Left colon (tissue), 2 donors: Measurements from ENCODE around the gene NTSR1. TPM values are rescaled to one million over a fixed set of nuclear protein-coding genes. Genes with fewer than 3 reads are reported as not detected.

Source experiments
- ATAC-seq: fragments of 200-7000 bp; cut with Tn5 transposase; one replicate; pipeline ENCODE4 v1.9.1; 2020; ENCODE audit warnings: mild to moderate bottlenecking, moderate library complexity
- DNase-seq, 2 donors: peaks; one replicate each; pipeline ENCODE4 v3.0.0-alpha.2; 2020
- intact Hi-C, 2 donors: fragments of 100-400 bp; cut with DNase I in 1 of 2; cut with micrococcal nuclease in 1 of 2; formaldehyde crosslinking; loops; one replicate each; pipeline versions ENCODE4 v1.11.2 to v1.14.0; 2022; cut with DNase I, micrococcal nuclease
- long read RNA-seq: library from polyadenylated mRNA; unstranded; transcript quantifications from one replicate; pipeline ENCODE4 v2.0.0, GENCODE V29; 2021
- total RNA-seq, 2 donors: library from RNA; stranded (reverse); fragmentation: NEBNext Ultra II Directional; extraction: Animal tissue kit (Norgen Biotek cat#: 25700); gene quantifications; one replicate each; pipeline ENCODE4 v1.2.1, GENCODE V29; 2021
- donor health status: DM: no; HTN: no; CAD: no.
- donor health status: DM: yes; HTN: yes; CAD: no.

NTSR1 gene
- total RNA-seq, result 1 to 10 TPM in 1 of 2 donors, not detected in 1; 2.3 TPM
- long read RNA-seq, result 0 reads

DNA sequence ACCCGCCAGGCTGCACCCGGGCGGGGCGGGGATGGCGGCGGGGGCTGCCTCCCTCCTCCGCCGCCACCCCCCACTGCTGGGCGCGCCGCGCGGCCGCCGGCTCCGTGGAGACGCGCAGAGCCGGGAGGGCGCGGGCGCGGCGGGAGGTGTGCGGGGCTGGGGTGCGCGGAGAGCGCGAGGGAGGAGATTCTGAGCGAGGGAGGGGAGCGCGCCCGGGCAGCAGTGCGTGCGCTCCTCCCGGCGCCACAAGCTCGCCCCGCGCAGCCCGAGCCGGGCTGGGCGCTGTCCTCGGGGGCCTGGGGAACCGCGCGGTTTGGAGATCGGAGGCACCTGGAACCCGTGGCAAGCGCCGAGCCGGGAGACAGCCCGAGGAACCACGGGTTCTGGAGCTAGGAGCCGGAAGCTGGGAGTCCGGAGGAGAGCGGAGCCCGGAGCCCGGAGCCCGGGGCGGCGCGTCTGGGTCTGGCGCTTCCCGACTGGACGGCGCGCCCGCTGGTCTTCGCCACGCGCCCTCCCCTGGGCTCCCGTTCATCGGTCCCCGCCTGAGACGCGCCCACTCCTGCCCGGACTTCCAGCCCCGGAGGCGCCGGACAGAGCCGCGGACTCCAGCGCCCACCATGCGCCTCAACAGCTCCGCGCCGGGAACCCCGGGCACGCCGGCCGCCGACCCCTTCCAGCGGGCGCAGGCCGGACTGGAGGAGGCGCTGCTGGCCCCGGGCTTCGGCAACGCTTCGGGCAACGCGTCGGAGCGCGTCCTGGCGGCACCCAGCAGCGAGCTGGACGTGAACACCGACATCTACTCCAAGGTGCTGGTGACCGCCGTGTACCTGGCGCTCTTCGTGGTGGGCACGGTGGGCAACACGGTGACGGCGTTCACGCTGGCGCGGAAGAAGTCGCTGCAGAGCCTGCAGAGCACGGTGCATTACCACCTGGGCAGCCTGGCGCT is at the start of gene NTSR1:
NTSR1 (plus strand) TSS at position 246 of the 946 bp plus-strand sequence; CDS start at position 618, 372 bp downstream.
- DNase-seq (no peak), ATAC-seq (no peak)
- intact Hi-C loops, result no loop called here

- ATAC-seq (no peak), DNase-seq (no peak)
- intact Hi-C loops, result loop anchor here in 1 of 2 donors (10.0 kb wide), 1 partner anchor 125 kb away; no protein-coding TSS in a partner anchor
These were observed 49.0 kb upstream of the NTSR1 start for GRCh38 chr20:62659488-62660239.

DNA sequence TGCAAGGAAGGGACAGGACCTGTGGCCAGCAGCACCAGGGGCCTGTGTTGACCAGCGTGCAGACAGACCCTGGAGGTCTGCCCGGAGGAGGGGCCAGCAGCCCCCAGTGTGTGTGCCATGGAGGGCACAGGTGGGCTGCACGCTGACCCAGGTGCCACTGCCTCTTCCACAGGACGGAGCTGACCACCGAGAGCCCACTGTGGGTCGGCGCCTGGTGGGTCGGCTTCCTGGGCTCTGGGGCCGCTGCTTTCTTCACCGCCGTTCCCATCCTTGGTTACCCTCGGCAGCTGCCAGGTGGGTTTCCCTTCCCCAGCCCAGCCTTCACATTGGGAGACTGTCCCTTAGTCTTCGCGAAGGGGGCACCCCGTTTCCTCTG is 48.4 kb upstream of the NTSR1 start:
- no peak for ATAC-seq
- no peak for DNase-seq
- intact Hi-C loops, result loop anchor here in 1 of 2 donors (10.0 kb wide), 1 partner anchor 125 kb away; no protein-coding TSS in a partner anchor

- intact Hi-C loops, result loop anchor here in 1 of 2 donors (10.0 kb wide), 1 partner anchor 124 kb away; no protein-coding TSS in a partner anchor
- DNase-seq (no peak), ATAC-seq (no peak)
These were observed 47.9 kb upstream of the NTSR1 start for GRCh38 chr20:62660768-62661167.

DNA sequence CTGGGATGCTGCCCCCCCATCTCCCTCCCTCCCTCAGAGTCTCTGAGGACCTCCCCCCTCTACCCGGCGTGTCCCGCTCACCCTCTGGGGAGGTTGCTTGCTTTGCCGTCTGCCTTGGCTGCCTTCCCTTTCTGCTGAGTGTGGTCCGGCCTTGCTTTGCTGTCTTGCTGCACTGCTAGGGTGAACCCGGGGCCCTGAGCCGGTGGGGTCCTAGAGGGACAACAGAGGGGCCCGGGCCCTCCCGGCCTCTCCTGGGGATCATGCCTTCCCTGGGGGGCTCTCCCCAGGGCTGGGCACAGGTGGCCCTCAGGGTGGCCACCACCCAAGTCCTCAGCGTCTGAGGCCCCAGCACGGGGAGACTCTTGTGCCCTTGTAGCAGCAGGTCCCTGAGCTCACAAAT is 47.0 kb upstream of the NTSR1 start:
- ATAC-seq (no peak), DNase-seq (no peak)
- intact Hi-C loops, result loop anchor here in 1 of 2 donors (10.0 kb wide), 1 partner anchor 123 kb away; no protein-coding TSS in a partner anchor

DNA sequence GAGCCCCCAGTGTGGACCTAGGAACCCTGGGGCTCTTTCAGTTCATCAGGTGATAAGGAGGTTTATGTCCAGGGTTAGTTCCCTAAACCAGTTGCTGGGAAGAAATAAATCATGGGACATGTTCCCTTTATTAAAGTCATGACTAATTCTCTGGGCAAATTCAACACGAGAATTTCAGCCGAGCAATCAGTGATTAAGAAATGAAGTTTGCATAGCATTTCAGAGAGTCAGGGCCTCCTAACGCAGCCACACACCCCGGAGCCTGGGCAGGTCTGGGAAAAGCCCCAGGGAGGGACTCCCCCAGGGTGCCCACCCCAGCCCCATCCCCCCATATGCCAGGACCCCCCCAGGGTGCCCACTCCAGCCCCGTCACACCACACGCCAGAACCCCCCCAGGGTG is 46.2 kb upstream of the NTSR1 start:
- intact Hi-C loops, result loop anchor here in 1 of 2 donors (10.0 kb wide), 1 partner anchor 122 kb away; no protein-coding TSS in a partner anchor
- DNase-seq, result no peak
- no peak for ATAC-seq

DNA sequence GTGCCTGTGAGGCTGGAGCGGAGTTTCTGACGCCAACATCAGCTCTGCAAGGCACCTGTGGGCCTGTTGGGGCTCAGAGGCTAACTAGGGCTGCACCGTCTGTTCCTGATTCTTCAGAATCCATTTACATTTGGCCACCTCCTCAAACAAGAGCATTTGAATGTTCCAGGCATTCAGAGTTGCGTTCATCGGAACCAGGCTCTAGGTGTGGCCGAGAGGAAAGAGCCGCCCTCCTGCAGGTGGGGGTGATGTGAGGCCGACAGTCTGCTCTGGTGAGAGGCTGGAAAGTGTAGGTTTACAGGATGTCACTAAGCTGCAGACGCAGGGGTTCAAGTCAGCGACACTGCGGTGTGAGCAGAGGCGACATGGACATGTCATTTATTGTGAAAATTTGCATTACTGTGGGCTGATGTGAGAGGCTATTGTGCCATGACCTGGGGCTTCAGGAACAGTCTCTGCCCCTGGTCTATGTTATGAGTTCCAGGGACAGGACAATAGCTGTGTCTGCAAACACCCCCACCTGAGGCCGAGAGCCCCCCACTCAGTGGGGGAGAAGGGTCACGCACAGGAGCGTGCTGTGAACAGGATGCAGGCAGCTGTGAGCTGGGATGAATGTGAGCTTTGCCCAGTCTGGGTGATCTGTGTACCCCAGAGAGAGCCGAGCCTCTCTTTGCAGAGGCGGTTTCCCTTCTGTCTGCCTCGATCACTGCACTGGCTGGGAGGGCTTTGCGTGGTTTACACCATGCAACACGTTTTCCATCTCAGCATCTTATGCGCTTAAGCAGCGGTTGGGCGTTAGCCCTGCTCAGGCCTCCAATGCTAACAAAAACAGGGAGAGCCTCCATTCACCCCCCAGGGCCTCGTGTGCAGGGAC is 45.3 kb upstream of the NTSR1 start:
- no peak for ATAC-seq
- no peak for DNase-seq
- intact Hi-C loops, result loop anchor here in 1 of 2 donors (10.0 kb wide), 1 partner anchor 121 kb away; no protein-coding TSS in a partner anchor

DNA sequence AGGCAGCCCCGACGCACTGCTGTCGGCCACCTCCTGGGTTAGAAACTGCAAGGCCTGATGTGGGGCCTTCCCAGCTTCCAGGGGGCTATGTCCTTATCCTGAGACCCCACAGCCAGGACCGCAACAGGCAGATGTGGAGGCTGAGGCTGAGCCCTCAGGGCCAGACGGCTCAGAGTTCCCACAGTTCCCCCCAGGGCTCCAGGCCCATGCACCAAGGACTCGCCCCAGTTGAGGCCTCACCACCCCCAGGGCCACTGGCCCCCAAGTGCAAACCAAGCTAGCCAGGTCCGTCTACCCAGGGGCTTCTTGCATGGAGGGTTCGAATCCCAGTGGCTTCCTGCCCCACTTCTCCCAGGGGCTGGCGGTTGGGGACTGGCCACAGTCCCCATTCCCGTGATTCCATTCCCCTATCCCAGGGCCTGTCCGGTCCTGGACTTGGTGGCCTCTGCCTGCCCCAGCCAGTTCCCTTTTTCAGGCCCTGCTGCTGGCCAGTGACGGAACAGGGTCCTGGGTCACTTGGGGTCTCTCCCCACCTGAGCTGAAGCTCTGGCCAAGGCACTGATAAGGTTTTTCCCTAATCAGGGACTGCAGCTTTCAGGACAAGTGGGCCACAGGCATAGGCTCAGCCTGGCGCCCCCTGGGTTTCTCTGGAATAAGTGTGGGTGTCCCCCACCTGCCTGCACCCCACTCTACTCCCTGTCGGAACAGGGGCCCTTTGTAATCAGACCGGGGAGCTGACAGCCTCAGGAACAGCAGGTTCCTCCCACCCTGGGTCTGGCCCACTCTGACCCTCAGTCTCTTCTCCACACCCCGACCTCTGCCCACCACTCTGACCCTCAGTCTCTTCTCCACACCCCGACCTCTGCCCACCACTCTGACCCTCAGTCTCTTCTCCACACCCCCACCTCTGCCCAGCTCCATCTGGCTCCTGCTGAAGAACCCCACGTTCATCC is 44.3 kb upstream of the NTSR1 start:
- intact Hi-C loops, result loop anchor here in 1 of 2 donors (10.0 kb wide), 1 partner anchor 121 kb away; no protein-coding TSS in a partner anchor
- DNase-seq (no peak), ATAC-seq (no peak)

DNA sequence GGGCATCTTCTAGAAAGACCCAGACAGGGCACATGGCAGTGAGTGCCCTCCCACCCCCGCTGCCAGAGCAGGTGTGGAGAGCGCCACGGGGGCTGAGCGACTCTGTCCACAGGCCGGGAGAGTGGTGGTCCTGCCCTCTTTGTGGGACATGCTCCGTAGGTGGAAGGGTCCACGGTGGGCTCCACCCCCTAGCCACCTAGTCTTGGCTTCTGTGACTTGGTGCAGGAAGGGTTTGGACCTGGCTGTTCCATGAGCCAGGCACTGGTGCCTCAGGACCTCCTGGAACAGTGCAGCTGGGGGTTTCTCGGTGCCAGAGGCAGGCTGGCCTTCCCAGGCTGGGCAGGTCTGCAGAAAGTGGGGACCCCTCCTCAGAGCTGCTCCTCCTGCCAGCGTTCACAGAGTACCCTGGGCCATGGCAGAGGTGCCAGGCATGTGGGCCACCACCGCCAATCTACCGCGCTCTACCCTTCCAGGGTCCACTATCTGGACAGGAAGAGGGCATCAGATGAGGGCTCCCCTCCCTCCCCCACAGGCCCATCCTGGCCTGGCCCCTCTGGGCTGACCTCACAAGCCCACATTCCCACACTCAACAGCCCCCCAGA is 43.4 kb upstream of the NTSR1 start:
- DNase-seq (no peak), ATAC-seq (no peak)
- intact Hi-C loops, result loop anchor here (5.0 to 10.0 kb wide), 2 partner anchors 120 to 127 kb away; no protein-coding TSS in a partner anchor

DNA sequence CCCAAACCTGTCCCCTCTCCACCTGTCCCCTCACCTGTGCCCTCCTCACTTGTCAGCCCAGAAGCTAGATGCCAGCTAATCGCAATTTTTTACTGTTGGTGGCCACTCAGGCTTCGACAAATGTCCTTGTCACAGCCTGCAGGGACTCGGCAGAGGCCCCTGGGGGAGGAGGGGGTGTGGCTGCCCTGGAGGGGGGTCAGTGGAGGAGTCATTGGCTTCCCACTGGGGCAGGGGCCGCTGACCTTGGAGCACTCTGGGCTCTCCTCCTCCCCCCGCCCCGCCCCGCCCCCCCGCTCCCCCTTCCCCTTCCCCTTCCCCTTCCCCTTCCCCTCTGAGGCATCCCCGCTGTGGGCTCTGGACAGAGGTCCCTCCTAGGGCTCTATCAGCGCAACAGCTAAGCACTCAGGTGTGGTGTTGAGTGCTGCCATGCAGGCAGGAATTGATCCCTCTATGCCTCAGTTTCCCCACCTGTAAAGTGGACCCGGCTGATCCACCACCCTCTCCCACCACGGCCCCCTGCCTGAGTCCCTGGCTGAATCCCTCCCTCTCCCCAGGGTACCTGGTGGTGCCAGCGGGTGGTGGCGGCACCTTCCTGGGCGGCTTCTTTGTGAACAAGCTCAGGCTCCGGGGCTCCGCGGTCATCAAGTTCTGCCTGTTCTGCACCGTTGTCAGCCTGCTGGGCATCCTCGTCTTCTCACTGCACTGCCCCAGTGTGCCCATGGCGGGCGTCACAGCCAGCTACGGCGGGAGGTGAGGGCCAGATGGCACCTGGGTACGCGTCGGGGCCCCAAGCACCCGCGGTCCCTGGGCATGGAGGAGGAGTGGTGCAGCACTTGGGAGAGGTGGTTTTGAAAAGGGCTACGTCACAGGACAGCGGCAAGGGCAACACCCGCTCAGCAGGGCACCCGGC is 42.6 kb upstream of the NTSR1 start:
- DNase-seq, result no peak
- peak; percentile 42 for ATAC-seq
- intact Hi-C loops, result loop anchor here (5.0 to 10.0 kb wide), 2 partner anchors 119 to 126 kb away; no protein-coding TSS in a partner anchor

DNA sequence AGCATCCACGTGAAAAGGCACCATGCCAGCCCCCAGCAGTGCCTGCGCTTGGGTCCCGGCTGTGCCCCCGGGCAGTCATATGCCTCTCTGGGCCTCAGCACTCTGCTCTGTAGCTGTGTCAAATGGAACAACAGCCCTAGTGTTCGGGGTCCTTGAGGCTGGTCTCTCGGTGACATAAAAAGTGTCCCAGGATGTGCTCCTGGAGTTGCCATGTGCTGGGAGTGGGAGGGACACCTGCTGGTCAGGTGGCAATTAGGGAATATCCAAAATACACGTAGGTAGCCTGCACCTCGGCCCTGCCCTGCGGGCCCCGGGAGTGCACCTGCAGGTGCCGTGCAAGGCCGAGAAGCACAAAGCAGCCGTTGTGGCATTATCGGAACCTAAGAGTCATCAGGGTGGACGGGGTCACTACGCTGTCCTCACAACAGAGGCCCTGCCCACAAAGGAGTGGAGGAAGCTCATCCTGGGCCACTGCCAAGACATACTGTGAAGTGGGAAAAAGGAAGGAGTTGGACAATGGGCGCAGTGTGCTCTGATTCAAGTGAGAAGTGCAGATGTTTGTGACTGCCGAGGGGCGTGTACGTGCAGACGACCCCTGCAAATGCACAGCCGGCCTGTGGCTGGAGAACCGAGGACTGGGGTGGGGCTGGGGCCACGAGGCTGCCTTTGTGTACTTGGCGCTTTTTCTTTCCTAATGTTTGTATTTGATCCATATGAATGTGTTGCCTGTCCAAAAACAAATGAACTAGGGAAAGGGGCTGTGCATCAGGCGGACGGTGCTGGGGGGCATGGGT is 41.7 kb upstream of the NTSR1 start:
- DNase-seq (peak; percentile 89 to 95), ATAC-seq (peak; percentile 85)
- intact Hi-C loops, result loop anchor here (5.0 to 10.0 kb wide), 2 partner anchors 118 to 125 kb away; no protein-coding TSS in a partner anchor

- intact Hi-C loops, result loop anchor here (5.0 to 10.0 kb wide), 2 partner anchors 117 to 125 kb away; no protein-coding TSS in a partner anchor
- DNase-seq, result no peak
- ATAC-seq, result peak; percentile 14
These were observed 40.9 kb upstream of the NTSR1 start for GRCh38 chr20:62667530-62668440.

GRCh38 chr20:62668441-62669027 is 40.1 kb upstream of the NTSR1 start:
- DNase-seq (peak; percentile 64 to 73), ATAC-seq (peak; percentile 38)
- intact Hi-C loops, result loop anchor here (5.0 to 10.0 kb wide), 2 partner anchors 116 to 124 kb away; no protein-coding TSS in a partner anchor
